Activated naive CD4-positive, alpha-beta T cell treated with anti-CD3 and anti-CD28 coated beads for 36 hours (primary cell): Measurements from ENCODE around the gene MYLK2. TPM values are rescaled to one million over a fixed set of nuclear protein-coding genes. Genes with fewer than 3 reads are reported as not detected.

Experiments used
- CTCF ChIA-PET: fragments of 350-600 bp; sonication (Branson Sonifier 250); formaldehyde crosslinking; loops from one replicate; lab custom pipeline; 2021; ENCODE audit warnings: antibody characterized with exemption; lab: Charles Lee
- DNase-seq: peaks from one replicate; pipeline ENCODE4 v3.0.0-alpha.2; 2020
- H3K27ac Mint-ChIP-seq: one replicate; pipeline ENCODE4 v1.8.0; 2021; ENCODE audit warnings: mild to moderate bottlenecking, mixed read lengths
- H3K27me3 Mint-ChIP-seq: one replicate; pipeline ENCODE4 v1.8.0; 2021; ENCODE audit warnings: low read depth, mixed read lengths
- H3K36me3 Mint-ChIP-seq: one replicate; pipeline ENCODE4 v1.8.0; 2021; ENCODE audit warnings: low read depth, mixed read lengths
- H3K4me1 Mint-ChIP-seq: one replicate; pipeline ENCODE4 v1.8.0; 2021; ENCODE audit warnings: low read depth, mixed read lengths
- H3K4me3 Mint-ChIP-seq: one replicate; pipeline ENCODE4 v1.8.0; 2021; ENCODE audit warnings: mild to moderate bottlenecking, moderate library complexity, mixed read lengths
- H3K9me3 Mint-ChIP-seq: one replicate; pipeline ENCODE4 v1.8.0; 2021; ENCODE audit warnings: mixed read lengths
- intact Hi-C: fragments of 100-400 bp; cut with micrococcal nuclease; formaldehyde crosslinking; loops from one replicate; pipeline ENCODE4 v1.15.1; 2023
- total RNA-seq, 2 experiments: library from RNA; stranded (reverse); gene quantifications; one replicate each; pipeline ENCODE4 v1.2.3, GENCODE V29; 2021

The MYLK2 gene
- total RNA-seq, 2 experiments from 2014 or later: 0.17 TPM; not detected in 1

- no peak overlapping the region for H3K4me3 Mint-ChIP-seq
- H3K4me1 Mint-ChIP-seq: peaks cover 12% of the 10 kb centered on the region
- H3K27ac Mint-ChIP-seq: no peak overlapping the region
- H3K36me3 Mint-ChIP-seq: no peaks in the 10 kb centered on the region
- CTCF ChIA-PET: interaction anchor here (1.0 to 2.5 kb wide), 5 partner anchors 9 to 81 kb away, joined by 4 to 10 read pairs (median 5); partner anchors contain the start of gene PDRG1
- H3K9me3 Mint-ChIP-seq: no peaks in the 10 kb centered on the region
- peaks cover 31% of the 10 kb centered on the region for H3K27me3 Mint-ChIP-seq
- intact Hi-C loops: no loop called here
- DNase-seq: no peak
These were observed 52.4 kb downstream of the MYLK2 start for GRCh38 chr20:31871618-31871954.

GRCh38 chr20:31872406-31872805, 53.2 kb downstream of the MYLK2 start:
- Mint-ChIP-seq H3K4me3 (no peak overlapping the region), H3K27me3 (peaks cover 31% of the 10 kb centered on the region), H3K4me1 (peaks cover 12% of the 10 kb centered on the region), H3K27ac (no peak overlapping the region), H3K9me3 (no peaks in the 10 kb centered on the region), H3K36me3 (no peaks in the 10 kb centered on the region)
- CTCF ChIA-PET: interaction anchor here (1.6 to 2.5 kb wide), 2 partner anchors 8 to 80 kb away, joined by 6 to 10 read pairs; partner anchors contain the start of gene PDRG1
- no peak for DNase-seq
- intact Hi-C loops: no loop called here

- Mint-ChIP-seq H3K4me3 (no peak overlapping the region), H3K27me3 (peaks cover 17% of the 10 kb centered on the region), H3K4me1 (peaks cover 17% of the 10 kb centered on the region), H3K9me3 (no peaks in the 10 kb centered on the region), H3K27ac (no peak overlapping the region), H3K36me3 (no peaks in the 10 kb centered on the region)
- no peak for DNase-seq
- CTCF ChIA-PET: no interaction called here
- intact Hi-C loops: no loop called here
These were observed 56.5 kb downstream of the MYLK2 start for GRCh38 chr20:31875671-31876070.

- peaks cover 13% of the 10 kb centered on the region for H3K4me1 Mint-ChIP-seq
- H3K4me3 Mint-ChIP-seq: no peak overlapping the region
- intact Hi-C loops: no loop called here
- CTCF ChIA-PET: no interaction called here
- no peaks in the 10 kb centered on the region for H3K36me3 Mint-ChIP-seq
- H3K27me3 Mint-ChIP-seq: peaks cover 2% of the 10 kb centered on the region
- no peak for DNase-seq
- no peak overlapping the region for H3K27ac Mint-ChIP-seq
- H3K9me3 Mint-ChIP-seq: no peaks in the 10 kb centered on the region
These were observed 58.5 kb downstream of the MYLK2 start for GRCh38 chr20:31877684-31878083.

DNA sequence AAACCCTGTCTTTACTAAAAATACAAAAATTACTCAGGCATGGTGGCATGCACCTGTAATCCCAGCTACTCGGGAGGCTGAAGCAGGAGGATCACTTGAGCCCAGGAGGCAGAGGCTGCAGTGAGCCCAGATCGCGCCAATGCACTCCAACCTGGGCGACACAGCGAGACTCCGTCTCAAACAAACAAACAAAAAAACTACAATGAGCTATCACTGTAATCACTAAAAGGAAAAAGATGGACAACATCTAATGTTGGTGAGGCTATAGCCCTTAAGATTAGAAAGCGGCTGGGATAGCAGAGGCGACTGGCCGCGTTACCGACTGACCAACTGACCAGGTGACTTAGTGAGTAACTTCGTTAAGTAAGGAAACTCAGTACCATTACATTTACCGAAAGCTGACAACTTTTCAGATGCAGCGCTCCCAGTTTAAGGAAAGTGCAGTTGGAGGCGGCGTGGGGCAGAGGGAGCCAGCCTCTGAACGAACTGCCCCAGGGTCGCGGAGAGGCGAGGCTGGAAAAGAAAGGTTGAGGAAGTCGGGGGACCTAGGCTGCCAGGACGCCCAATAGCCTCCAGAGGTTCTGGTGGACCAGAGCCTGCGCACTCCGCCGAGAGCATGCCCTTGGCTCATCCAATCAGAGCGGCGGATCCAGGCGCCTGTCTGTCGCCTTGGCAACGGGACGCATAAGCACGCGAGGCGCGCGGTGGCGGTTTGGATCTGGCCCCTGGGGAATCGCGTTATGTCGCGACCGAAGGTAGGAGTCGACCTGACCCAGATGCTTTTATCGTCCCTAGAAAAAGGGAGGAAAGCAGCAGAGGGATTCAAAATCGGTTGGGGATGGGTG, 60.2 kb downstream of the MYLK2 start:
- Mint-ChIP-seq H3K27me3 (peaks cover 2% of the 10 kb centered on the region), H3K27ac (peak overlapping the region; percentile 50), H3K4me1 (peaks cover 13% of the 10 kb centered on the region), H3K36me3 (no peaks in the 10 kb centered on the region), H3K4me3 (peak overlapping the region; percentile 88), H3K9me3 (no peaks in the 10 kb centered on the region)
- CTCF ChIA-PET: interaction anchor here (0.6 to 2.7 kb wide), 5 partner anchors 8 to 152 kb away, joined by 3 to 10 read pairs (median 5); partner anchors contain the start of genes DUSP15 and TTLL9
- intact Hi-C loops: no loop called here
- peak; percentile 78 for DNase-seq

DNA sequence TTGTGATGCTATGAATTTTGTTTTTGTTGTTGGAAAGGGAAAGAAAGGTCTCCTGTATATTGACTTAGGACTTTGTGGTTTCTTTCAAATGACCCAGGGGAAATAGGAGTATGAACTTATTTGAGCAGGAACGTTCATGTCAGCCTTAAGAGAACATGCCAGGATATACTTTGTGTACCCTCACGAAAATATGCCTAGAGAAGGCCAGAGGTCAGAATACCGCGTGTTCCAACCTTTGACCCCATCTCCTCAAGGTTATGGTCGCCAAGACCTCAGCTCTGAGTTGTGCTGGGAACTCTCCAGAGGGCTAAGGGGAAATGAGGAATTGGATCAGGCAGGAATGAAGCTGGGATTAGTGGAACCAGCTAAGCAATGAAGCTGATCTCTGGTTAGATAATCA, 62.8 kb downstream of the MYLK2 start:
- H3K9me3 Mint-ChIP-seq: no peaks in the 10 kb centered on the region
- H3K27ac Mint-ChIP-seq: no peak overlapping the region
- H3K36me3 Mint-ChIP-seq: no peaks in the 10 kb centered on the region
- CTCF ChIA-PET: interaction anchor here (0.6 to 2.4 kb wide), 2 partner anchors 29 to 219 kb away, joined by 3 to 9 read pairs; no protein-coding TSS in a partner anchor
- no peak for DNase-seq
- H3K4me1 Mint-ChIP-seq: peaks cover 13% of the 10 kb centered on the region
- H3K27me3 Mint-ChIP-seq: peaks cover 2% of the 10 kb centered on the region
- intact Hi-C loops: no loop called here
- no peak overlapping the region for H3K4me3 Mint-ChIP-seq

DNA sequence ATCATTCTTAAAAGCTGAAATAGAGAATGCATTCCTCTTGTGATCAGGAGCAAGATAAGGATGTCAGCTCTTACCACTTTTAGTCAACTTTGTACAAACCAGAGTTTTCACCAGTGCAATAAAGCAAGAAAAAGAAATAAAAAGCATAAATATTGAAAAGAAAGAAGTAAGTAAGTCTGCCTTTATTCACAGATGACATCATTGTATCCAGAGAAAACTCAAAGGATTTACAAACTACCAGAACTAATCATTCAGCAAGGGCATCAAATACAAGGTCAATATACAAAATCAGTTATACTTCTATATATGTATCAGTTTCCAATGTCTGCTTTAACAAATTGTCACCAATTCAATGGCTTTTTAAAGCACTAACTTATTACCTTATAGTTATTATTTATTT, 64.7 kb downstream of the MYLK2 start:
- CTCF ChIA-PET: interaction anchor here (2.4 kb wide), 1 partner anchor 31 kb away, joined by 9 read pairs; no protein-coding TSS in a partner anchor
- intact Hi-C loops: no loop called here
- no peaks in the 10 kb centered on the region for H3K36me3 Mint-ChIP-seq
- peaks cover 12% of the 10 kb centered on the region for H3K4me1 Mint-ChIP-seq
- no peak overlapping the region for H3K27ac Mint-ChIP-seq
- H3K27me3 Mint-ChIP-seq: peaks cover 2% of the 10 kb centered on the region
- H3K9me3 Mint-ChIP-seq: no peaks in the 10 kb centered on the region
- DNase-seq: no peak
- no peak overlapping the region for H3K4me3 Mint-ChIP-seq

Other genes with a start within 250 kb of the MYLK2 start
- gene ID1, start 214.1 kb upstream of the MYLK2 start, total RNA-seq: 1 to 10 TPM; 1.8 to 2.4 TPM
- not detected for gene COX4I2, start 181.4 kb upstream of the MYLK2 start, total RNA-seq
- 10 to 100 TPM; 87.9 to 89.2 TPM for gene BCL2L1, start 96.5 kb upstream of the MYLK2 start, total RNA-seq
- 100 to 1,000 TPM; 166 to 175 TPM for gene TPX2, start 80.1 kb upstream of the MYLK2 start, total RNA-seq
- gene FOXS1, start 26.2 kb downstream of the MYLK2 start, total RNA-seq: not detected
- not detected for gene DUSP15, start 51.2 kb downstream of the MYLK2 start, total RNA-seq
- not detected for gene TTLL9, start 51.3 kb downstream of the MYLK2 start, total RNA-seq
- 10 to 100 TPM; 17.4 to 19.3 TPM for gene PDRG1, start 132.7 kb downstream of the MYLK2 start, total RNA-seq
- gene XKR7, start 148.8 kb downstream of the MYLK2 start, total RNA-seq: under 1 TPM; 0.02 TPM
- not detected for gene CCM2L, start 191.1 kb downstream of the MYLK2 start, total RNA-seq
- not detected for gene HCK, start 232.9 kb downstream of the MYLK2 start, total RNA-seq